Stimulated activated naive CD8-positive, alpha-beta T cell treated with anti-CD3 and anti-CD28 coated beads, Interleukin-15, Interleukin-2, amounts not matched to agents 100 ng/mL and 50 ng/mL, for 24 hours (primary cell): ENCODE results near the gene TEKT2.
A peak's percentile ranks its signal among the peaks of the same experiment; 100 is the strongest.

Experiments used
- H3K27ac Mint-ChIP-seq: one replicate; pipeline ENCODE4 v1.8.0; 2021; ENCODE audit warnings: mild to moderate bottlenecking, mixed read lengths
- H3K27me3 Mint-ChIP-seq: one replicate; pipeline ENCODE4 v1.8.0; 2021; ENCODE audit warnings: mixed read lengths
- H3K36me3 Mint-ChIP-seq: one replicate; pipeline ENCODE4 v1.8.0; 2021; ENCODE audit warnings: low read depth, mixed read lengths
- H3K4me1 Mint-ChIP-seq: one replicate; pipeline ENCODE4 v1.8.0; 2021; ENCODE audit warnings: low read depth, mixed read lengths
- H3K4me3 Mint-ChIP-seq: one replicate; pipeline ENCODE4 v1.8.0; 2021; ENCODE audit warnings: mild to moderate bottlenecking, mixed read lengths
- H3K9me3 Mint-ChIP-seq: one replicate; pipeline ENCODE4 v1.8.0; 2021; ENCODE audit warnings: mixed read lengths

TEKT2 gene, protein sequence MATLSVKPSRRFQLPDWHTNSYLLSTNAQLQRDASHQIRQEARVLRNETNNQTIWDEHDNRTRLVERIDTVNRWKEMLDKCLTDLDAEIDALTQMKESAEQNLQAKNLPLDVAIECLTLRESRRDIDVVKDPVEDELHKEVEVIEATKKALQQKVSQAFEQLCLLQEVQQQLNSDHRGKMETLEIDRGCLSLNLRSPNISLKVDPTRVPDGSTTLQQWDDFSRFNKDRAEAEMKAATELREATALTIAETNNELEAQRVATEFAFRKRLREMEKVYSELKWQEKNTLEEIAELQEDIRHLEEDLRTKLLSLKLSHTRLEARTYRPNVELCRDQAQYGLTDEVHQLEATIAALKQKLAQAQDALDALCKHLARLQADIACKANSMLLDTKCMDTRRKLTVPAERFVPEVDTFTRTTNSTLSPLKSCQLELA

GRCh38 chr1:36083635-36084496 is at the start of gene TEKT2:
Gene TEKT2, plus strand, starts transcription at chr1:36084094. Its CDS starts 828 bp downstream, at chr1:36084922.
- Mint-ChIP-seq H3K4me1 (no peaks in the 10 kb centered on the region), H3K4me3 (peak within 1 kb of the TSS; percentile 30), H3K27me3 (peaks cover 27% of the 10 kb centered on the region)

GRCh38 chr1:36034692-36035091 is 49.2 kb upstream of the TEKT2 start:
- Mint-ChIP-seq H3K9me3 (no peaks in the 10 kb centered on the region), H3K27ac (peak overlapping the region; percentile 67), H3K4me1 (no peaks in the 10 kb centered on the region), H3K27me3 (no peaks in the 10 kb centered on the region), H3K4me3 (no peak overlapping the region), H3K36me3 (peaks cover 31% of the 10 kb centered on the region)

More at GRCh38 chr1:36083635-36084496, at the start of gene TEKT2:
- H3K27ac Mint-ChIP-seq, result no peak within 1 kb of the TSS
- no peaks in the 10 kb centered on the region for H3K9me3 Mint-ChIP-seq
- no peaks in the 10 kb centered on the region for H3K36me3 Mint-ChIP-seq

- no peaks in the 10 kb centered on the region for H3K4me1 Mint-ChIP-seq
- no peaks in the 10 kb centered on the region for H3K9me3 Mint-ChIP-seq
- peaks cover 35% of the 10 kb centered on the region for H3K36me3 Mint-ChIP-seq
- no peak overlapping the region for H3K27ac Mint-ChIP-seq
- H3K4me3 Mint-ChIP-seq, result no peak overlapping the region
- no peaks in the 10 kb centered on the region for H3K27me3 Mint-ChIP-seq
Observed at GRCh38 chr1:36035154-36035553, 48.7 kb upstream of the TEKT2 start.

DNA sequence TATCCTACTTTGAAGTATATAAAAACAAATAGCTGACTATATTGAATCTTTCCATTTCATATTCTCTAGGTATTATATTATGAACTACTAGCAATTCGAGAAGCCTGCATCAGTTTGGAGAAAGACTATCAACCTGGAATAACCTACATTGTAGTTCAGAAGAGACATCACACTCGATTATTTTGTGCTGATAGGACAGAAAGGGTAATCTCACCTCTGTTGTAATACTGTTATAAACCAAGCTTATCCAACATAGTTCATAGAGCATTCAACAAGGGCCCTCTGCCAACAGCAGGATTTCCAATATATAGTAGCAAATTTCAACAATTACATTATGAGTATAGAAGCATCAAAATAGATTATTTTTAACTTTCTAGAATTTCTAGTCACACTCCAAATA is 43.7 kb upstream of the TEKT2 start:
- Mint-ChIP-seq H3K36me3 (peaks cover 39% of the 10 kb centered on the region), H3K4me1 (no peaks in the 10 kb centered on the region), H3K9me3 (no peaks in the 10 kb centered on the region), H3K4me3 (no peak overlapping the region), H3K27ac (no peak overlapping the region), H3K27me3 (no peaks in the 10 kb centered on the region)

DNA sequence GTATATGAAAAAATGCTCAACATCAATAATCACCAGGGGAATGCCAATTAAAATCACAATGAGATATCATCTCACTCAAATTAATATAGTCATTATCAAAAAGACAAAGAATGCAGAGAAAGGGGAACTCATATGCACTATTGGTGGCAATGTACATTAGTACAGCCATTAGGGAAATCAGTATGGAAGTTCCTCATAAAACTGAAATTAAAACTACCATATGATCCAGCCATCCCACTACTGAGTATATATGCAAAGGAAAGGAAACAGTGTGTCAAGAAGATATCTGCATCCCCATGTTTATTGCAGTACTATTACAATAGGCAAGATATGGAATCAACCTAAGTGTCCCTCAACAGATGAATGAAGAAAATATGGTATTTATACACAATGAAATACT is 32.1 kb upstream of the TEKT2 start:
- no peak overlapping the region for H3K27ac Mint-ChIP-seq
- H3K4me1 Mint-ChIP-seq, result no peaks in the 10 kb centered on the region
- peaks cover 37% of the 10 kb centered on the region for H3K36me3 Mint-ChIP-seq
- H3K27me3 Mint-ChIP-seq, result no peaks in the 10 kb centered on the region
- no peak overlapping the region for H3K4me3 Mint-ChIP-seq
- peaks cover 5% of the 10 kb centered on the region for H3K9me3 Mint-ChIP-seq

DNA sequence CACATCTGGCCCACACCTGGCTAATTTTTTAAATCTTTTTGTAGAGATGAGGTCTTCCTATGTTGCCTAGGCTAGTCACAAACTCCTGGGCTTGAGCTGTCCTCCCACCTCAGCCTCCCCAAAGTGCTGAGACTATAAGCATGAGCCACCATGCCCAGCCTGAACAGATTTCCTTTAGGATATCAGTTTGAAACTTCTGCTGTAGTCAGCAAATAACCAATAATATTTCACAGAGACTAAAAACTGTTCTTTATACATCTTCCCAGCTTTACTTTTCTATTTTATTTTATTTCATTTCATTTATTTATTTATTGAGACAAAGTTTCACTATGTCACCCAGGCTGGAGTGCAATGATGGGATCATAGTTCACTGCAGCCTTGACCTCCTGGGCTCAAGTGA is 29.9 kb upstream of the TEKT2 start:
- Mint-ChIP-seq H3K4me3 (no peak overlapping the region), H3K9me3 (no peaks in the 10 kb centered on the region), H3K36me3 (peaks cover 27% of the 10 kb centered on the region), H3K4me1 (no peaks in the 10 kb centered on the region), H3K27me3 (no peaks in the 10 kb centered on the region), H3K27ac (no peak overlapping the region)

DNA sequence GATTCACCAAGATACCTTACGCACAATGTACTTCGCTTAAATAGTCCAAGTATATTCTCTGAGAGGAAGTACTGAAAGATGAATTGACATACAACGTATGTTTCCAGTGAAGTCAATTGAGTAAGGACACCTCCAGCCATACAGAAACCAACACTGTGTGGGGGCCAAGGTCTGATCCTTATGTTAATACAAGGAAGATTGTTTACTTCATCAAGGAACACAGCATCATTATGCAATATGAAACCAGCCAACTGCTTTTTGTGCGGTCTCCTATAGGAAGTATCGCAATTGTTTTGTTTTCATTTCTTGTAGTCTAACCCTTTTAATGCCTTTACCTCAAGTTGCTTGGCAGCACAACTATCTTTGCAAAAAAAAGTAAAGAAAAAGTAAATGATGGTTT is 28.2 kb upstream of the TEKT2 start:
- no peaks in the 10 kb centered on the region for H3K27me3 Mint-ChIP-seq
- H3K4me3 Mint-ChIP-seq, result no peak overlapping the region
- H3K36me3 Mint-ChIP-seq, result peaks cover 26% of the 10 kb centered on the region
- H3K27ac Mint-ChIP-seq, result no peak overlapping the region
- no peaks in the 10 kb centered on the region for H3K4me1 Mint-ChIP-seq
- no peaks in the 10 kb centered on the region for H3K9me3 Mint-ChIP-seq

GRCh38 chr1:36062315-36062714 is 21.6 kb upstream of the TEKT2 start:
- Mint-ChIP-seq H3K9me3 (no peaks in the 10 kb centered on the region), H3K4me3 (no peak overlapping the region), H3K27ac (no peak overlapping the region), H3K27me3 (no peaks in the 10 kb centered on the region), H3K36me3 (peaks cover 12% of the 10 kb centered on the region), H3K4me1 (no peaks in the 10 kb centered on the region)

DNA sequence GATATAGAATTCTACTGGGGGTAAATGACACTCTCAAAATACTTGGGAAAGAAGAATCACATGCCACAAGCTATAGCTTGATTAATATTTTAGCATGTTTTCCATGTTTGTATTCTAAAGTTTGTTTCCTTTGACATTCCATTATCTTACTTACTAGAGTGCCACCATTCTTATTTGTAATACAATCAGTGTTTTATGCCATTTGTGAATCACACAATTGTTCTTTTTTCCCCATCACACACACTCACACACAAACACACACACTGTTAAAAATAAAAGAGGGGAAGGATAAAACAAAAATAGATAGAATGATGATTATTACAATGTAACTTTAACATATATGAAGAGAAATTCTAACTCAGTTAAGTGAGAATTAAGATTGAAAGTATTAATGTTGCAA is 16.0 kb upstream of the TEKT2 start:
- no peaks in the 10 kb centered on the region for H3K4me1 Mint-ChIP-seq
- no peaks in the 10 kb centered on the region for H3K36me3 Mint-ChIP-seq
- H3K27ac Mint-ChIP-seq, result no peak overlapping the region
- H3K4me3 Mint-ChIP-seq, result no peak overlapping the region
- no peaks in the 10 kb centered on the region for H3K27me3 Mint-ChIP-seq
- H3K9me3 Mint-ChIP-seq, result no peaks in the 10 kb centered on the region

DNA sequence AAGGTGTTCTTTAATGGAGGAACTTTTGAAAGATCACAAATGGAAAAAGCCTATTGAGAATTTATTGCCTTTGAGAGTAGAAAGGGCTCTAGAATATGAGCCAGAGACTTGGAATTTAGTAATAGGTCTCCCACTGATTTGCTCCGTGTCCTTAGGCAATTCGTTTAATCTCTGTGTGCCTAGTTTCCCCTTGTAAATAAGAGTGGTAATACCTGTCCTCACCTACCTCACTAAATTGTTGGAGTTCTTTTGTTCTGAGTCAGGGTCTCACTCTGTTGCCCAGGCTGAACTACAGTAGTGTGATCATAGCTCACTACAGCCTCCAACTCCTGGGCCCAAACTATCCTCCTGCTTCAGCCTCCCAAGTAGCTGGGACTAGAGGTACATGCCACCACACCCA is 15.0 kb upstream of the TEKT2 start:
- Mint-ChIP-seq H3K9me3 (no peaks in the 10 kb centered on the region), H3K36me3 (no peaks in the 10 kb centered on the region), H3K4me1 (no peaks in the 10 kb centered on the region), H3K27ac (no peak overlapping the region), H3K27me3 (no peaks in the 10 kb centered on the region), H3K4me3 (no peak overlapping the region)

- no peaks in the 10 kb centered on the region for H3K4me1 Mint-ChIP-seq
- H3K4me3 Mint-ChIP-seq, result no peak overlapping the region
- no peaks in the 10 kb centered on the region for H3K27me3 Mint-ChIP-seq
- no peak overlapping the region for H3K27ac Mint-ChIP-seq
- no peaks in the 10 kb centered on the region for H3K36me3 Mint-ChIP-seq
- H3K9me3 Mint-ChIP-seq, result no peaks in the 10 kb centered on the region
Observed at GRCh38 chr1:36070349-36070748, 13.5 kb upstream of the TEKT2 start.

GRCh38 chr1:36076979-36077573 is 6.8 kb upstream of the TEKT2 start:
- H3K4me1 Mint-ChIP-seq, result no peaks in the 10 kb centered on the region
- H3K36me3 Mint-ChIP-seq, result no peaks in the 10 kb centered on the region
- no peaks in the 10 kb centered on the region for H3K9me3 Mint-ChIP-seq
- peaks cover 6% of the 10 kb centered on the region for H3K27me3 Mint-ChIP-seq
- H3K4me3 Mint-ChIP-seq, result no peak overlapping the region
- no peak overlapping the region for H3K27ac Mint-ChIP-seq

DNA sequence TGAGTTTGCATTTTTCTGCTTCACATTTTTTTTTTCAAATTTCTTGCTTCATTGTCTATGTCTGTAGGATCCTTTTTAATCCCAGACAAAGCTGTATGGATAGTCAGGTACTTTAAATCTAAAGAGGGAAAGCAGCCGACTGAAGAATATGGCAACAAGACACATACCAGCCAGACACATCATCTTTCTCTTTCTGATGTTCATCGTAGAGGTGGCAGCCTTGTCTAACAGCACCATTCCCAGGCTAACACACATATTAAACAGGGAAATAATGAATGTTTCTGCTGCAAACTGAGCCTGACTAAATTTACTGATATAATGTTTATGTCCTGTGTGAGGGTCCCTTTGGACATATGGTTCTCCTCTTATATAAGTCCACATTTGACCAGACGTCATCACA is 3.7 kb upstream of the TEKT2 start:
- H3K4me3 Mint-ChIP-seq, result no peak overlapping the region
- no peaks in the 10 kb centered on the region for H3K36me3 Mint-ChIP-seq
- no peaks in the 10 kb centered on the region for H3K9me3 Mint-ChIP-seq
- H3K27ac Mint-ChIP-seq, result no peak overlapping the region
- H3K27me3 Mint-ChIP-seq, result peaks cover 27% of the 10 kb centered on the region
- H3K4me1 Mint-ChIP-seq, result no peaks in the 10 kb centered on the region

DNA sequence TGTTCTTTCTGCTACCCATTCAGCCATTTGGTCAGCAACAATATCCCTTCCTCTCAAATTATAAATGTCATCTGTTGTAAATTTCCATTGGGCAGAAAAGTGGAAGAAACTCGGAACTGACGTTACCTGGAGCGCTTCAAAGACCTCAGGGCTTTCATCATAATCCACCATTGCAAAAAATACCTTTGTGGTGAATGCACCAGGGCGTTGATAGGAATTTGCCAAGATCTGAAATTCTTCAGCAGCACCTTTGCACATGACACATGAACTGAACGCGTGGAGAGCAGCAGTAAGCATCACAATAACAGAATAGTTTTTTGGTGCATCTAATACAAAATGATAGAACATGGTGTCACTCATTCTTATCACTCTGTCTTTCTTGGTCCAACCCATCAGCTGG is 3.1 kb upstream of the TEKT2 start:
- H3K27ac Mint-ChIP-seq, result no peak overlapping the region
- H3K4me3 Mint-ChIP-seq, result no peak overlapping the region
- no peaks in the 10 kb centered on the region for H3K9me3 Mint-ChIP-seq
- H3K4me1 Mint-ChIP-seq, result no peaks in the 10 kb centered on the region
- H3K27me3 Mint-ChIP-seq, result peaks cover 27% of the 10 kb centered on the region
- no peaks in the 10 kb centered on the region for H3K36me3 Mint-ChIP-seq

DNA sequence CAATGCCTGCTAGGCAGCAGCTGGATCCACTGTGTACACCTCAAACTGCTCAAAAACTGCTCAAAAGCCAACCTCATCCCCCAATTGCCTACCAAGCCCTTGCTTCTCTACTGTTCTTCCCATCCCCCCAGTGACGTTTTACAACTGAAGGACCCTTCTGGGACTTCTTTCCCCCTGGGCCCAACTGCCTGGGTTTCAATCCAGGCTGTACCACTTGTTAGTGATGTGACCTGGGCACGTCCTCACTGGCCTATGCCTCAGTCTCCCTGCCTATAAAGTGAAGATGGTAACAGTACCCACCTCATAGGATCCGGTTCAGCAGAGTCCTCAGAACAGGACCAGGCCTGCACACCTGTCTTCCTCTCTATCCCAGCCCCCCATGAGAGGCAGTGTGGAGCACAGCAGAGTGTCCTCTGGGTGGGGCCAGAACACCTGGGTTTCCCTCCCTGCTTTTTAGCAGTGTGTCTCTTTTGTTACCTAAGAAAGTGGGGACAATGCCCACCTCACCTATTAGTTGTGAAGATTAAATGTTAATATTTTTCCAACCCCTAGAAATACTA is 1.9 kb upstream of the TEKT2 start:
- no peaks in the 10 kb centered on the region for H3K4me1 Mint-ChIP-seq
- no peak overlapping the region for H3K27ac Mint-ChIP-seq
- H3K27me3 Mint-ChIP-seq, result peaks cover 27% of the 10 kb centered on the region
- H3K9me3 Mint-ChIP-seq, result no peaks in the 10 kb centered on the region
- no peak overlapping the region for H3K4me3 Mint-ChIP-seq
- H3K36me3 Mint-ChIP-seq, result no peaks in the 10 kb centered on the region
